Measurements from ENCODE around the gene RDX. TPM values are rescaled to one million over a fixed set of nuclear protein-coding genes. Genes with fewer than 3 reads are reported as not detected.
"Not testable (repeated sequence)": the region's sequence is repeated elsewhere in the genome, so short reads cannot be mapped to it uniquely, and the experiment has no call there.

The RDX gene
- total RNA-seq, 5 donors from 2014 or later (not counting 1 experiment from before 2014, with no cell fraction given), result 14.7 to 22.0 (median 17.7) TPM

DNA sequence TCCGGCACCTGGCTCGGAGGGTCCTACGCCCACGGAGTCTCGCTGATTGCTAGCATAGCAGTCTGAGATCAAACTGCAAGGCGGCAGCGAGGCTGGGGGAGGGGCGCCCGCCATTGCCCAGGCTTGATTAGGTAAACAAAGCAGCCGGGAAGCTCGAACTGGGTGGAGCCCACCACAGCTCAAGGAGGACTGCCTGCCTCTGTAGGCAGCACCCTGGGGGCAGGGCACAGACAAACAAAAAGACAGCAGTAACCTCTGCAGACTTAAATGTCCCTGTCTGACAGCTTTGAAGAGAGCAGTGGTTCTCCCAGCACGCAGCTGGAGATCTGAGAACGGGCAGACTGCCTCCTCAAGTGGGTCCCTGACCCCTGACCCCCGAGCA, 87.1 kb downstream of the RDX start:
- Mint-ChIP-seq H3K4me1 (peaks cover 0 to 11% (median 7%) of the 10 kb centered on the region in 3 donors), H3K27ac (peak overlapping the region in 1 of 2 donors; percentile 55), H3K4me3 (peak overlapping the region; percentile 59 to 69 (median 64))
- H3K27me3 ChIP-seq (replicated peaks in 1 of 2; ENCODE audit: control insufficient read depth in 2 of 2, extremely low read depth in 1 of 2, insufficient read depth in 2 of 2, low read length in 1 of 2); H3K36me3 Mint-ChIP-seq; H3K4me1 ChIP-seq (ENCODE audit: control insufficient read depth in 1 of 2, extremely low read depth in 1 of 2, insufficient read depth in 2 of 2, low read length in 2 of 2); H3K27ac ChIP-seq (ENCODE audit: low read length); H3K36me3 ChIP-seq (ENCODE audit: control insufficient read depth in 2 of 2, extremely low read depth in 1 of 2, insufficient read depth in 1 of 2, low read length in 1 of 2); CTCF ChIA-PET; ATAC-seq (replicated peaks in 1 of 4); H3K9me3 Mint-ChIP-seq; H3K4me3 ChIP-seq (ENCODE audit: control insufficient read depth in 1 of 2, extremely low read depth in 1 of 2, low read length in 1 of 2); H3K9me3 ChIP-seq; H3K27me3 Mint-ChIP-seq; POLR2A ChIA-PET: not testable (repeated sequence)
- DNase-seq, result peak in 23 of 35 experiments; percentile 4 to 60 (median 15)
- no CpG with 5 or more reads among the region's 14 CpGs for WGBS (ENCODE audit: insufficient coverage)

DNA sequence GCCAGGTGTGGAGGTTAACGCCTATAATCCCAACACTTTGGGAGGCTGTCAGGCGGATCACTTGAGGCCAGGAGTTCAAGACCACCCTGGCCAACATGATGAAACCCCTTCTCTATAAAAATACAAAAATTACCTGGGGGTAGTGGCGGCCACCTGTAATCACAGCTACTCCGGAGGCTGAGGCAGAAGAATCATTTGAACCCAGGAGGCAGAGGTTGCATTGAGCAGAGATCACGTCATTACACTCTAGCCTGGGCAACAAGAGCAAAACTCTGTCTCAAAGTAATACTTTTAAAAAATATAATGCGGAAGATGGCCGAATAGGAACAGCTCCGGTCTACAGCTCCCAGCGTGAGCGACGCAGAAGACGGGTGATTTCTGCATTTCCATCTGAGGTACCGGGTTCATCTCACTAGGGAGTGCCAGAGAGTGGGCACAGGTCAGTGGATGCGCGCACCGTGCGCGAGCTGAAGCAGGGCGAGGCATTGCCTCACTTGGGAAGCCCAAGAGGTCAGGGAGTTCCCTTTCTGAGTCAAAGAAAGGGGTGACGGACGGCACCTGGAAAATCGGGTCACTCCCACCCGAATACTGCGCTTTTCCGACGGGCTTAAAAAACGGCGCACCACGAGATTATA, 87.6 kb downstream of the RDX start:
- ATAC-seq (replicated peaks in 1 of 4); H3K27me3 ChIP-seq (replicated peaks in 1 of 2; ENCODE audit: control insufficient read depth in 2 of 2, extremely low read depth in 1 of 2, insufficient read depth in 2 of 2, low read length in 1 of 2); POLR2A ChIA-PET; H3K9me3 ChIP-seq; H3K4me3 ChIP-seq (ENCODE audit: control insufficient read depth in 1 of 2, extremely low read depth in 1 of 2, low read length in 1 of 2); H3K36me3 ChIP-seq (ENCODE audit: control insufficient read depth in 2 of 2, extremely low read depth in 1 of 2, insufficient read depth in 1 of 2, low read length in 1 of 2); H3K4me1 ChIP-seq (ENCODE audit: control insufficient read depth in 1 of 2, extremely low read depth in 1 of 2, insufficient read depth in 2 of 2, low read length in 2 of 2); H3K36me3 Mint-ChIP-seq; H3K27ac ChIP-seq (ENCODE audit: low read length); H3K9me3 Mint-ChIP-seq; H3K27me3 Mint-ChIP-seq: not testable (repeated sequence)
- WGBS (ENCODE audit: insufficient coverage), result 95% methylated on average over 8 of the region's 29 CpGs
- Mint-ChIP-seq H3K4me3 (peak overlapping the region; percentile 59 to 69 (median 64)), H3K27ac (peak overlapping the region in 1 of 2 donors; percentile 55), H3K4me1 (peaks cover 0 to 11% (median 7%) of the 10 kb centered on the region in 3 donors)
- CTCF ChIA-PET, result interaction anchor here in 1 of 2 donors (0.6 kb wide), 1 partner anchor 11 kb away, joined by 3 read pairs; no protein-coding TSS in a partner anchor
- DNase-seq, result peak in 7 of 35 experiments; percentile 4 to 28 (median 11)

DNA sequence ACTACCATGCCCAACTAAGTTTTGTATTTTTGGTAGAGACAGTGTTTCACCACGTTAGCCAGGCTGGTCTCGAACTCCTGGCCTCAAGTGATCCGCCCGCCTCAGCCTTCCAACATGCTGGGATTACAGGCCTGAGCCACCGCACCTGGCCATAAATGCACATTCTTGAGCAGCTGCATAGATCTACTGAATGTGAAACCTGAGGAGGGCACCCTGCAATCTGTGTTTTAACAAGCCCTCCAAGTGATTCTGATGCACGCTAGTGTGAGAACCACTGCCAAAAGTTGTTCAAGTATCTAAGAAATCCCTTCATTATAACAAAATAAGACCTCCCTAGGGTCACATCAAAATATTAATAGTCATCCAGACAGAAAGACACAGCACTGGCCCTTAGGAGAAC, 89.3 kb downstream of the RDX start:
- ChIA-PET POLR2A (no interaction called here), CTCF (interaction anchor here in 1 of 2 donors (0.6 kb wide), 1 partner anchor 100 kb away, joined by 4 read pairs; no protein-coding TSS in a partner anchor)
- H3K9me3 ChIP-seq, result no peaks in the 10 kb centered on the region
- Mint-ChIP-seq H3K36me3 (no peaks in the 10 kb centered on the region), H3K27ac (peak overlapping the region in 1 of 2 donors; percentile 68), H3K9me3 (no peaks in the 10 kb centered on the region), H3K4me3 (no peak overlapping the region), H3K27me3 (peaks cover 0 to 3% of the 10 kb centered on the region in 2 donors), H3K4me1 (peaks cover 0 to 11% (median 7%) of the 10 kb centered on the region in 3 donors)
- DNase-seq, result no peak
- H3K36me3 ChIP-seq (ENCODE audit: control insufficient read depth in 2 of 2, extremely low read depth in 1 of 2, insufficient read depth in 1 of 2, low read length in 1 of 2), result no peaks in the 10 kb centered on the region
- H3K27me3 ChIP-seq (replicated peaks in 1 of 2; ENCODE audit: control insufficient read depth in 2 of 2, extremely low read depth in 1 of 2, insufficient read depth in 2 of 2, low read length in 1 of 2), result peaks cover 0 to 2% of the 10 kb centered on the region in 2 experiments
- H3K4me3 ChIP-seq (ENCODE audit: control insufficient read depth in 1 of 2, extremely low read depth in 1 of 2, low read length in 1 of 2), result no peak overlapping the region
- no peak overlapping the region for H3K27ac ChIP-seq (ENCODE audit: low read length)
- no peaks in the 10 kb centered on the region for H3K4me1 ChIP-seq (ENCODE audit: control insufficient read depth in 1 of 2, extremely low read depth in 1 of 2, insufficient read depth in 2 of 2, low read length in 2 of 2)
- 96% methylated on average over 6 of the region's 6 CpGs for WGBS (ENCODE audit: insufficient coverage)
- no peak for ATAC-seq (replicated peaks in 1 of 4)

- Mint-ChIP-seq H3K4me3 (no peak overlapping the region), H3K9me3 (no peaks in the 10 kb centered on the region), H3K4me1 (no peaks in the 10 kb centered on the region), H3K27me3 (peaks cover 0 to 3% of the 10 kb centered on the region in 2 donors), H3K27ac (no peak overlapping the region), H3K36me3 (no peaks in the 10 kb centered on the region)
- no peaks in the 10 kb centered on the region for H3K36me3 ChIP-seq (ENCODE audit: control insufficient read depth in 2 of 2, extremely low read depth in 1 of 2, insufficient read depth in 1 of 2, low read length in 1 of 2)
- no peak overlapping the region for H3K27ac ChIP-seq (ENCODE audit: low read length)
- CTCF ChIA-PET, result interaction anchor here (0.5 to 8.0 kb wide), 39 partner anchors 8 to 1364 kb away, joined by 3 to 119 read pairs (median 5); partner anchors contain the start of gene FDX1 (in 1 of the 2)
- no peak for ATAC-seq (replicated peaks in 1 of 4)
- H3K27me3 ChIP-seq (replicated peaks in 1 of 2; ENCODE audit: control insufficient read depth in 2 of 2, extremely low read depth in 1 of 2, insufficient read depth in 2 of 2, low read length in 1 of 2), result peaks cover 0 to 8% of the 10 kb centered on the region in 2 experiments
- POLR2A ChIA-PET, result no interaction called here
- no peaks in the 10 kb centered on the region for H3K4me1 ChIP-seq (ENCODE audit: control insufficient read depth in 1 of 2, extremely low read depth in 1 of 2, insufficient read depth in 2 of 2, low read length in 2 of 2)
- WGBS (ENCODE audit: insufficient coverage), result 92% methylated on average over 4 of the region's 10 CpGs
- DNase-seq, result no peak
- no peak overlapping the region for H3K4me3 ChIP-seq (ENCODE audit: control insufficient read depth in 1 of 2, extremely low read depth in 1 of 2, low read length in 1 of 2)
- no peaks in the 10 kb centered on the region for H3K9me3 ChIP-seq
These were observed 95.6 kb downstream of the RDX start for GRCh38 chr11:110200836-110201235.

GRCh38 chr11:110200241-110200640, 96.2 kb downstream of the RDX start:
- Histone ChIP-seq H3K27ac (ENCODE audit: low read length) (no peak overlapping the region), H3K4me3 (ENCODE audit: control insufficient read depth in 1 of 2, extremely low read depth in 1 of 2, low read length in 1 of 2) (no peak overlapping the region), H3K9me3 (no peaks in the 10 kb centered on the region), H3K4me1 (ENCODE audit: control insufficient read depth in 1 of 2, extremely low read depth in 1 of 2, insufficient read depth in 2 of 2, low read length in 2 of 2) (no peaks in the 10 kb centered on the region), H3K36me3 (ENCODE audit: control insufficient read depth in 2 of 2, extremely low read depth in 1 of 2, insufficient read depth in 1 of 2, low read length in 1 of 2) (no peaks in the 10 kb centered on the region), H3K27me3 (replicated peaks in 1 of 2; ENCODE audit: control insufficient read depth in 2 of 2, extremely low read depth in 1 of 2, insufficient read depth in 2 of 2, low read length in 1 of 2) (peaks cover 0 to 8% of the 10 kb centered on the region in 2 experiments)
- Mint-ChIP-seq H3K9me3 (no peaks in the 10 kb centered on the region), H3K27ac (no peak overlapping the region), H3K4me1 (no peaks in the 10 kb centered on the region), H3K27me3 (peaks cover 0 to 3% of the 10 kb centered on the region in 2 donors), H3K36me3 (no peaks in the 10 kb centered on the region), H3K4me3 (no peak overlapping the region)
- ATAC-seq (replicated peaks in 1 of 4) (no peak), DNase-seq (no peak)
- POLR2A ChIA-PET, result no interaction called here
- CTCF ChIA-PET, result interaction anchor here (0.7 to 8.0 kb wide), 11 partner anchors 44 to 1030 kb away, joined by 4 to 119 read pairs (median 10); partner anchors contain the start of gene FDX1 (in 1 of the 2)
- 73% methylated on average over 3 of the region's 6 CpGs for WGBS (ENCODE audit: insufficient coverage)

- H3K4me1 ChIP-seq (ENCODE audit: control insufficient read depth in 1 of 2, extremely low read depth in 1 of 2, insufficient read depth in 2 of 2, low read length in 2 of 2), result no peaks in the 10 kb centered on the region
- H3K4me3 ChIP-seq (ENCODE audit: control insufficient read depth in 1 of 2, extremely low read depth in 1 of 2, low read length in 1 of 2), result no peak overlapping the region
- H3K27ac Mint-ChIP-seq, result no peak overlapping the region
- H3K4me3 Mint-ChIP-seq, result no peak overlapping the region
- peaks cover 0 to 5% of the 10 kb centered on the region in 2 donors for H3K27me3 Mint-ChIP-seq
- H3K27me3 ChIP-seq (replicated peaks in 1 of 2; ENCODE audit: control insufficient read depth in 2 of 2, extremely low read depth in 1 of 2, insufficient read depth in 2 of 2, low read length in 1 of 2), result peaks cover 0 to 8% of the 10 kb centered on the region in 2 experiments
- H3K9me3 ChIP-seq, result no peaks in the 10 kb centered on the region
- CTCF ChIA-PET, result interaction anchor here (0.6 to 8.0 kb wide), 10 partner anchors 47 to 993 kb away, joined by 3 to 119 read pairs (median 5); partner anchors contain the start of gene FDX1 (in 1 of the 2)
- H3K36me3 ChIP-seq (ENCODE audit: control insufficient read depth in 2 of 2, extremely low read depth in 1 of 2, insufficient read depth in 1 of 2, low read length in 1 of 2), result no peaks in the 10 kb centered on the region
- no CpG with 5 or more reads among the region's 4 CpGs for WGBS (ENCODE audit: insufficient coverage)
- no peaks in the 10 kb centered on the region for H3K36me3 Mint-ChIP-seq
- no peak overlapping the region for H3K27ac ChIP-seq (ENCODE audit: low read length)
- ATAC-seq (replicated peaks in 1 of 4) (no peak), DNase-seq (no peak)
- no peaks in the 10 kb centered on the region for H3K4me1 Mint-ChIP-seq
- H3K9me3 Mint-ChIP-seq, result no peaks in the 10 kb centered on the region
- POLR2A ChIA-PET, result no interaction called here
These were observed 97.0 kb downstream of the RDX start for GRCh38 chr11:110199184-110199981.
